HCT116 (cell line): Measurements from ENCODE around the gene PPP1R3G. TPM values are rescaled to one million over a fixed set of nuclear protein-coding genes. Genes with fewer than 3 reads are reported as not detected.

Experiments
- ATAC-seq: fragments of 200-7000 bp; cut with Tn5 transposase; 2 replicates; pipeline ENCODE4 v1.9.1; 2020; ENCODE audit warnings: mild to moderate bottlenecking, moderate library complexity
- BruUV-seq: library from RNA; stranded (reverse); fragments of 400-500 nt; replicated peaks from 2 replicates; lab custom pipeline; 2021; lab: Mats Ljungman, UMichigan
- CTCF ChIA-PET: fragments of 300-600 bp; sonication (Branson Sonifier 250); formaldehyde crosslinking; loops from one replicate; lab custom pipeline; 2021; ENCODE audit warnings: antibody characterized with exemption; lab: Charles Lee
- POLR2A ChIA-PET: fragments of 300-600, 350-600 bp; sonication (Branson Sonifier 250); formaldehyde crosslinking; loops from one replicate; lab custom pipeline; 2021; ENCODE audit warnings: antibody characterized with exemption; lab: Charles Lee
- RAD21 ChIA-PET, 2 experiments: fragments of 300-600 bp; sonication (Branson Sonifier 250); formaldehyde crosslinking; loops; one replicate each; lab custom pipeline; 2023; ENCODE audit warnings: low total read pairs in 2 of 2; ENCODE audit not compliant: uncharacterized antibody in 2 of 2, unreplicated experiment in 2 of 2, low non-redundant PET in 1 of 2; lab: Charles Lee
- DNase-seq: peaks from one replicate; pipeline ENCODE4 v3.0.0-alpha.2; 2010; ENCODE audit warnings: low read depth, low spot score
- H2AFZ ChIP-seq: fragments of 200-600 bp; shearing (Covaris generic), sonication (generic); 2 replicates; pipeline ENCODE4 v1.6.1; 2017; ENCODE audit warnings: low read depth, mixed run types, mixed read lengths, antibody characterized with exemption, low read length; ENCODE audit not compliant: poor library complexity, severe bottlenecking
- H3K27ac ChIP-seq: 2 replicates; pipeline ENCODE4 v1.5.1; 2012; ENCODE audit warnings: low read depth, low read length
- H3K27me3 ChIP-seq: fragments of 200-600 bp; sonication (generic); 2 replicates; pipeline ENCODE4 v1.6.1; 2016; ENCODE audit warnings: mixed run types, low read length, mixed read lengths; ENCODE audit not compliant: insufficient read depth
- H3K36me3 ChIP-seq, 2 experiments: fragments of 200-500 bp in 1 of 2; fragments of 200-600 bp in 1 of 2; sonication (Bioruptor generic) in 1 of 2; sonication (generic) in 1 of 2; 2 replicates each; pipeline versions ENCODE4 v1.5.1 to v1.6.1; 2014 to 2016; ENCODE audit warnings: low read length in 2 of 2, inconsistent platforms in 1 of 2, mixed read lengths in 1 of 2, mixed run types in 1 of 2; ENCODE audit not compliant: insufficient read depth in 2 of 2, control insufficient read depth in 1 of 2
- H3K4me1 ChIP-seq, 2 experiments: fragments of 200-600 bp in 1 of 2; sonication (generic) in 1 of 2; 2 replicates each; pipeline versions ENCODE4 v1.5.1 to v1.6.1; 2012 to 2017; ENCODE audit warnings: low read length in 2 of 2, inconsistent platforms in 1 of 2, mild to moderate bottlenecking in 1 of 2, mixed read lengths in 1 of 2, mixed run types in 1 of 2, moderate library complexity in 1 of 2; ENCODE audit not compliant: insufficient read depth in 2 of 2, control insufficient read depth in 1 of 2
- H3K4me2 ChIP-seq: fragments of 200-600 bp; sonication (generic); 2 replicates; pipeline ENCODE4 v1.6.1; 2017; ENCODE audit warnings: mixed run types, low read length, mixed read lengths
- H3K4me3 ChIP-seq, 2 experiments: fragments of 200-600 bp in 1 of 2; sonication (generic) in 1 of 2; replicated peaks in 1 of 2; 2 replicates each; pipeline ENCODE4 v1.5.1; 2011 to 2016; ENCODE audit warnings: low read length in 2 of 2, control low read depth in 1 of 2, low read depth in 1 of 2, mild to moderate bottlenecking in 1 of 2, mixed read lengths in 1 of 2, mixed run types in 1 of 2
- H3K79me2 ChIP-seq: fragments of 200-600 bp; sonication (generic); 2 replicates; pipeline ENCODE4 v1.6.1; 2017; ENCODE audit warnings: mild to moderate bottlenecking, mixed run types, low read length, moderate library complexity, mixed read lengths; ENCODE audit not compliant: insufficient read depth
- H3K9ac ChIP-seq: fragments of 200-600 bp; sonication (generic); 2 replicates; pipeline ENCODE4 v1.6.1; 2016; ENCODE audit warnings: low read length, mixed read lengths
- H3K9me2 ChIP-seq: fragments of 200-600 bp; sonication (generic), shearing (Covaris generic); 2 replicates; pipeline ENCODE4 v1.6.1; 2017; ENCODE audit warnings: mixed run types, mild to moderate bottlenecking, moderate library complexity; ENCODE audit not compliant: insufficient read depth
- H3K9me3 ChIP-seq, 2 experiments: fragments of 200-500 bp in 1 of 2; fragments of 200-600 bp in 1 of 2; sonication (Bioruptor generic) in 1 of 2; sonication (generic) in 1 of 2; 2 replicates each; pipeline ENCODE4 v1.6.1; 2014 to 2017; ENCODE audit warnings: low read length in 2 of 2, mixed read lengths in 2 of 2, inconsistent platforms in 1 of 2, low read depth in 1 of 2, mild to moderate bottlenecking in 1 of 2, mixed run types in 1 of 2, moderate library complexity in 1 of 2; ENCODE audit not compliant: control insufficient read depth in 1 of 2, insufficient read depth in 1 of 2
- H4K20me1 ChIP-seq: fragments of 200-600 bp; sonication (generic), shearing (Covaris generic); 2 replicates; pipeline ENCODE4 v1.6.1; 2017; ENCODE audit warnings: mixed run types, mild to moderate bottlenecking, moderate library complexity; ENCODE audit not compliant: insufficient read depth
- ATF3 ChIP-seq: IDR thresholded peaks from 2 replicates; pipeline ENCODE4 v1.6.1; 2012
- CTCF ChIP-seq, 3 experiments: fragments of 200-600 bp in 1 of 3; sonication (generic) in 1 of 3; IDR thresholded peaks in 2 of 3; conservative IDR thresholded peaks in 1 of 3; 2 replicates each; pipeline ENCODE4 v1.5.1; 2012 to 2017; ENCODE audit warnings: low read depth in 2 of 3, low read length in 2 of 3, antibody characterized with exemption in 1 of 3, borderline replicate concordance in 1 of 3, control low read depth in 1 of 3, mild to moderate bottlenecking in 1 of 3, mixed read lengths in 1 of 3, mixed run types in 1 of 3, moderate library complexity in 1 of 3; ENCODE audit not compliant: insufficient read depth in 1 of 3
- EZH2 ChIP-seq: fragments of 200-600 bp; sonication (generic); IDR thresholded peaks from 2 replicates; pipeline ENCODE4 v1.6.1; 2017; ENCODE audit warnings: antibody characterized with exemption, mixed run types
- MAX ChIP-seq: IDR thresholded peaks from 2 replicates; pipeline ENCODE4 v1.6.1; 2012
- POLR2A ChIP-seq: IDR thresholded peaks from 2 replicates; pipeline ENCODE4 v1.7.0; 2011; ENCODE audit warnings: borderline replicate concordance; ENCODE audit not compliant: insufficient read depth, insufficient read length; ENCODE audit errors: extremely low read depth
- SIN3A ChIP-seq: IDR thresholded peaks from 2 replicates; pipeline ENCODE4 v1.6.1; 2012; ENCODE audit warnings: low read depth
- SP1 ChIP-seq: IDR thresholded peaks from 2 replicates; pipeline ENCODE4 v1.6.1; 2012; ENCODE audit warnings: low read depth
- YY1 ChIP-seq: IDR thresholded peaks from 2 replicates; pipeline ENCODE4 v1.6.1; 2011; ENCODE audit warnings: low read length, low read depth, moderate library complexity, mild to moderate bottlenecking; ENCODE audit not compliant: insufficient replicate concordance; ENCODE audit errors: extremely low read depth
- ZBTB33 ChIP-seq: IDR thresholded peaks from 2 replicates; pipeline ENCODE4 v1.6.1; 2011; ENCODE audit warnings: mild to moderate bottlenecking, low read length, moderate library complexity; ENCODE audit not compliant: insufficient replicate concordance; ENCODE audit errors: extremely low read depth
- intact Hi-C: fragments of 100-400 bp; cut with micrococcal nuclease; formaldehyde crosslinking; loops from 2 replicates; pipeline ENCODE4 v1.10.0; 2022
- total RNA-seq: library from RNA; stranded (reverse); gene quantifications from one replicate; pipeline ENCODE4 v1.2.1, GENCODE V29; 2021; ENCODE audit not compliant: unreplicated experiment

Gene PPP1R3G
- total RNA-seq, 1 experiment from 2014 or later: 0.27 TPM

- H3K4me3 ChIP-seq: no peak overlapping the region
- no peaks in the 10 kb centered on the region for H3K9me3 ChIP-seq
- no peaks in the 10 kb centered on the region for H3K36me3 ChIP-seq
- ChIA-PET RAD21 (no interaction called here), CTCF (no interaction called here), POLR2A (no interaction called here)
- H3K9ac ChIP-seq: no peak overlapping the region
- ATAC-seq: no peak
- no peaks in the 10 kb centered on the region for H3K9me2 ChIP-seq
- no peaks in the 10 kb centered on the region for H3K79me2 ChIP-seq
- intact Hi-C loops: no loop called here
- BruUV-seq: no TSS peak
- no peaks in the 10 kb centered on the region for H4K20me1 ChIP-seq
- no peak for DNase-seq
- H2AFZ ChIP-seq: no peak overlapping the region
- H3K27me3 ChIP-seq: no peaks in the 10 kb centered on the region
- no peak for TF ChIP-seq ZBTB33
- TF ChIP-seq POLR2A: no peak
- no peak for TF ChIP-seq CTCF (IDR thresholded peaks at IDR 0.05 in 2 of 3, conservative IDR thresholded peaks at IDR 0.05 in 1 of 3; ENCODE audit: borderline replicate concordance in 1 of 3, insufficient read depth in 1 of 3, low read depth in 2 of 3, low read length in 2 of 3)
- no peak for TF ChIP-seq MAX
- TF ChIP-seq SIN3A: no peak
- no peak for TF ChIP-seq ATF3
- no peak for TF ChIP-seq EZH2
- TF ChIP-seq SP1: no peak
- no peak for TF ChIP-seq YY1
- TF ChIP-seq, all 23 proteins: peak for 0
- Histone ChIP-seq H3K27ac (no peak overlapping the region), H3K4me1 (peaks cover 0 to 1% of the 10 kb centered on the region in 2 experiments; a peak in 1 of 4 replicates), H3K4me2 (no peak overlapping the region)
Measured at GRCh38 chr6:5119090-5119951, 34.2 kb downstream of the PPP1R3G start.
